Astrocyte of the spinal cord (primary cell): ENCODE data around the gene JMJD6.
"Not testable (repeated sequence)": the region's sequence is repeated elsewhere in the genome, so short reads cannot be mapped to it uniquely, and the experiment has no call there.

Experiments
- DNase-seq: peaks from one replicate; pipeline ENCODE4 v3.0.0; 2011; ENCODE audit warnings: low read depth, low spot score
- H3K4me3 ChIP-seq: 2 replicates; pipeline ENCODE4 v1.5.1; 2011; ENCODE audit warnings: low read depth, mild to moderate bottlenecking, low read length, moderate library complexity
- in situ Hi-C: cut with HindIII; loops from 2 replicates; pipeline ENCODE4 v1.10.0; 2017; ENCODE audit warnings: low sequenced_read_pairs
- TF ChIP-seq, protein P1 (sequence below): IDR thresholded peaks from 2 replicates; pipeline ENCODE4 v1.5.1; 2012; ENCODE audit warnings: low read depth, mild to moderate bottlenecking, low read length, inconsistent platforms

JMJD6 gene

DNA sequence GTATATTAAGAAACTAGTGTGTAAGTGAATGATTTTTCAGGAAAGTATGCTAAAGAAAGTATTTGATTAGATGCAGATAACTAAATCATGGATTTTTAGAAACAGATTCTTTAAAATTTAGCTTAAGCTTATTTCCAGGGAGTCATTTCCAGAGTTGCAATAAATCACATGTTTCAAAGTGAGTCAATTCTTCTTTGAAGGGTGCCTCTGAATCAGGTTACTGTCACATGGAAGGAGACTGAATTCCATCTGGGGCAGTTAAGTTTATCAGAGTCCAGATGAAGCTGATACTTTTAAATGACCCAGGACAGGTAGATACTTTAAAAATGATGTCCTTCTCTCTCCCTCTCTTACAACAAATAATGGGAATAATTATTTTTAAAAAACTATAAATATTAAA is 16.6 kb upstream of the JMJD6 start:
- H3K4me3 ChIP-seq = no peak overlapping the region
- DNase-seq = no peak
- in situ Hi-C loops = no loop called here
- TF ChIP-seq, protein P1, sequence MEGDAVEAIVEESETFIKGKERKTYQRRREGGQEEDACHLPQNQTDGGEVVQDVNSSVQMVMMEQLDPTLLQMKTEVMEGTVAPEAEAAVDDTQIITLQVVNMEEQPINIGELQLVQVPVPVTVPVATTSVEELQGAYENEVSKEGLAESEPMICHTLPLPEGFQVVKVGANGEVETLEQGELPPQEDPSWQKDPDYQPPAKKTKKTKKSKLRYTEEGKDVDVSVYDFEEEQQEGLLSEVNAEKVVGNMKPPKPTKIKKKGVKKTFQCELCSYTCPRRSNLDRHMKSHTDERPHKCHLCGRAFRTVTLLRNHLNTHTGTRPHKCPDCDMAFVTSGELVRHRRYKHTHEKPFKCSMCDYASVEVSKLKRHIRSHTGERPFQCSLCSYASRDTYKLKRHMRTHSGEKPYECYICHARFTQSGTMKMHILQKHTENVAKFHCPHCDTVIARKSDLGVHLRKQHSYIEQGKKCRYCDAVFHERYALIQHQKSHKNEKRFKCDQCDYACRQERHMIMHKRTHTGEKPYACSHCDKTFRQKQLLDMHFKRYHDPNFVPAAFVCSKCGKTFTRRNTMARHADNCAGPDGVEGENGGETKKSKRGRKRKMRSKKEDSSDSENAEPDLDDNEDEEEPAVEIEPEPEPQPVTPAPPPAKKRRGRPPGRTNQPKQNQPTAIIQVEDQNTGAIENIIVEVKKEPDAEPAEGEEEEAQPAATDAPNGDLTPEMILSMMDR = no peak

DNA sequence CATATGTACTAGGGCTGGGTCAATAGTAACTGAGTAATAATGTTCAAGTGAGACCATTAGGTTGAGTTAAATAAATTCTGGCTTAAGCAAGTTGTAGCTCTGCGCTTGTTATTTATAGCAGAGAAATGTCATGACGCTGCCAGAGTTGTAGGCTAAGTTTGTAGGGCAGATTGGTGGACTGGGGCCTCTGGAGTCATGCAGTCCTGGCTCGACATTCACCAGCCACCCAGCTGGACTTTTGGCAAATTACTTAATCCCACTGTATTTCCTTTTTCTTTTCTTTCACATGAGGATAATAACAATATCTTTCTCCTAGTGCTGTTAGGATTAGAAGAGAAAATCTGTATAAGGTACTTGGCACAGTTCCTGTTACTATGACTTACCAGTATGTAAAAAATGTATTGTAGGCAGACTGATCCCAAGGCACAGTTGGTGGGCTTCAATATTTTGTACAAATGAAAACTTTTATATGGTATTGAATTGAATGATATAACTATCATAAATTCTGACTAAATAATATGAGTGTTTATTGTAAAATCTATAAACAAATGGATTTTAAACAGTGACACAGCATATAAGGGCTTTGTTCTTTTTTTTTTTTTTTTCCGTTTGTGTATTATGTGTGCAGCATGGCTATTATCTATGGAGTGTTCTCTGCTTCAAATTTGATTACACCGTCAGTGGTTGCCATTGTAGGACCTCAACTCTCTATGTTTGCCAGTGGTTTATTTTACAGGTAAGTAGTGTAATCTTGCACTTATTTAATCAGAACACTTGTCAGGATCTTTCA is 14.1 kb upstream of the JMJD6 start:
- TF ChIP-seq, protein P1 = no peak
- H3K4me3 ChIP-seq = no peak overlapping the region
- in situ Hi-C loops = no loop called here
- no peak for DNase-seq

DNA sequence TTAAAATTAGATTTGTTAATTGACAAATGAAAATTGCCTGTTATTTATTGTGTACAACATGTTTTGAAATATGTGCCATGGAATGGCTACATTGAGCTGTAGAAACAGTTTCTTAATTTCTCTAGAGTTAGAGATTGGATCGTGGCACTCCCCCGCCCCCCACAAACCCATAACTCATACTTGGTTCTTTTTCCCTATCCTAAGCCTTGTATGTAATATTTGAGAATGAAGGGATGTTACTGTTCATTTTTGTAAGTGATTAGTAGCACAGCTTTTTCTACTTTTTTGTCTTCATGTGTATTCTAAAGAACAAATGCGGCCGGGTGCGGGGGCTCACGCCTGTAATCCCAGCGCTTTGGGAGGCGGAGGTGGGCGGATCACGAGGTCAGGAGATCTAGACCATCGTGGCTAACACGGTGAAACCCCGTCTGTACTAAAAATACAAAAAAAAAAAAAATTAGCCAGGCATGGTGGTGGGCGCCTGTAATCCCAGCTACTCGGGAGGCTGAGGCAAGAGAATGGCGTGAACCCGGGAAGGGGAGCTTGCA is 13.2 kb upstream of the JMJD6 start:
- in situ Hi-C loops, H3K4me3 ChIP-seq, DNase-seq: not testable (repeated sequence)

DNA sequence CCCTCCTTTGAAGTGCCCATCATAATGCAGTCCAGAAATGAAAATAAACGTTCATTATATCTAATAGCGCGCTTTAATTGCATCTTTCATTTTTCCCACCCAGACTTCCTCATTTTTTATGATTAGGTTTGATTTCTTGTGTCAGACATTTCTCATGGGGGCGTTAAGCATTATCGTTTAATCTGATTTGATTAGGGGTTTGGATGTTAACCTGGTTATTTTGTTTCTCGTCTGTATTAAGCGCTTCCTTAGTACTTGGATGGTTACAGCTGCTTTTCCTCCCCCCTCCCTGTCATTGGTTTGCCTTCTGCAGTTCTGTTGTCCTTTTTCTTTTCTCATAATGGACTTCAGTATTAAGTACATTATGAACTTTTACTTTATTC is 12.1 kb upstream of the JMJD6 start:
- H3K4me3 ChIP-seq = peak overlapping the region; percentile 92
- no peak for DNase-seq
- in situ Hi-C loops = no loop called here
- TF ChIP-seq, protein P1 = no peak

DNA sequence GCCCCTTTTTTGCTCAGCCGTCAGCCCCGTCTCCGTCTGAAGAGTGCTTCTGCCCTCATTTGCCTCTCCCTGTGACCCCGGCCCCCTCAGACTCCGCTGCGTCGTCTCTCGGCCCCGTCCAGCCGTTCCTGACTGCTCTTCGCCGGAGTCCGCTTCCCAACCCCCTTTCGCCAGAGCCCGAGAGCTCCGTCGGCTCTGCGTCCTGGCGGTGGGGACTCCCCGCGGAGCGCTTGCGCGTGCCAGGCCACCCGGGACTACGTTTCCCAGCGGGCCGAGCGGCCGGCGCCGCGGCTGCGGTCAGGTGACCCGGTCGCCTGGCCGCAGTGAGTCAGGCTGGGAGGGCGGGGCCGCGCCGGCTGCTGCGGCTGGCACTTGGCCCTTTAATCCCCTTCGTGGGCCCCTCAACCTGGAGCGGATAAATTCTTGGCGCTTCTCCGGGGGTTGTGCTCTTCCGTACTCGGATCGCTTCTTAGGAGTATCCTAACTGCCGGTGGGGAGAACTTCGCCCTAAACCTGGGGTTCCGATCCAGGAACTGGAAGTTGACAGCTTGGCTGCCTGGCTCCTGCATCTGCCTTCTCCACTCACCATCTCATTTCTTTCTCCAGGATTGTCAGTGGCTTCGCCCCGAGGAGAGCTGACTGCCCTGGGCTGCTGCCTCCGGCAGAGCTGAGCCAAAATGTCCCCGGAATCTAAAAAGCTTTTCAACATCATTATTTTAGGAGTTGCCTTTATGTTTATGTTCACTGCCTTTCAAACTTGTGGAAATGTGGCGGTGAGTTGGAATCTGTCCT is 11.5 kb upstream of the JMJD6 start, which contains the start of gene MFSD11:
Gene MFSD11, plus strand, starts transcription at position 444 of the 792 bp plus-strand sequence. Its CDS starts 234 bp downstream, at position 678.
- in situ Hi-C loops = no loop called here
- DNase-seq = peak; percentile 96
- TF ChIP-seq, protein P1 = no peak
- peak within 1 kb of the TSS; percentile 92 for H3K4me3 ChIP-seq

DNA sequence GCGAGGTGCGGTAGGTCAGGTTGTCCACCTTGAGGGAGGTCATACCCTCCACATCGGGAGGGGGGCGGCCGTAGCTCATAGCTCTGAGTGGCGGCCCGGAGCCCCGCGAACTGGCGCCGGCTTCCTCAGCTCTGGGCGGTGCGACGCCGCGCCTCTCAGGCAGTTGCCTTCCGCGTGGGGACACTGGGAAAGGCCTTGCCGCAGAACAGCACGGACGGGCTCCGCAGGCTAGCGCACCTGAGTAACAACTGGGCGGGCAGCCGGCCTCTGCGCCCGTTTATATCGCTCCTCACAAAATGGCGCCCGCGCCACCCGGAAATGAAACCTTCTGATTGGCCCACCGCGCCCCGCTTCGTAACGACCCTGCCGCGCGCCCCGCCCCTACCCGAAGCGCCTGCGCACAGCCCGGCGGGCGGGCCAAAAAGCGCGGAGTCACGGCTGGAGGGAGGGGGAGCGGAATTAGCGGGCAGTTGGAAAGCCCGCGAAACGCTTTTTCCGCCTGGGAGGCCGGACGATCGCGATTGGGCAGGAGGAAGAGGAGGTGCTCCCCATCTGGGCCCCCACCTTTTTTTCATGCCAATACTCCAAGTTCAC is 10.8 kb upstream of the JMJD6 start, which contains the start of gene SRSF2:
Gene SRSF2, minus strand, starts transcription at position 250 of the 594 bp plus-strand sequence. Its CDS starts 171 bp downstream, at position 79.
- in situ Hi-C loops = no loop called here
- DNase-seq = peak; percentile 99
- peak within 1 kb of the TSS; percentile 92 for H3K4me3 ChIP-seq
- TF ChIP-seq, protein P1 = no peak
